Panc1 (cell line): ENCODE results near the gene SHISA7.

Source experiments
- POLR2AphosphoS5 ChIP-seq: IDR thresholded peaks from 2 replicates; pipeline ENCODE4 v1.6.1; 2012; ENCODE audit warnings: mild to moderate bottlenecking, low read depth, low read length, moderate library complexity
- TF ChIP-seq, protein P1 (sequence below): fragments of 450-650 bp; IDR thresholded peaks from 2 replicates; pipeline ENCODE4 v1.5.1; 2017; ENCODE audit warnings: mild to moderate bottlenecking
- TF ChIP-seq, protein P2 (sequence below), 2 experiments: IDR thresholded peaks; 2 replicates each; pipeline ENCODE4 v1.6.1; 2011 to 2012; ENCODE audit warnings: low read depth in 2 of 2, control low read depth in 1 of 2, low read length in 1 of 2, mild to moderate bottlenecking in 1 of 2, moderate library complexity in 1 of 2; ENCODE audit not compliant: insufficient read depth in 1 of 2

DNA sequence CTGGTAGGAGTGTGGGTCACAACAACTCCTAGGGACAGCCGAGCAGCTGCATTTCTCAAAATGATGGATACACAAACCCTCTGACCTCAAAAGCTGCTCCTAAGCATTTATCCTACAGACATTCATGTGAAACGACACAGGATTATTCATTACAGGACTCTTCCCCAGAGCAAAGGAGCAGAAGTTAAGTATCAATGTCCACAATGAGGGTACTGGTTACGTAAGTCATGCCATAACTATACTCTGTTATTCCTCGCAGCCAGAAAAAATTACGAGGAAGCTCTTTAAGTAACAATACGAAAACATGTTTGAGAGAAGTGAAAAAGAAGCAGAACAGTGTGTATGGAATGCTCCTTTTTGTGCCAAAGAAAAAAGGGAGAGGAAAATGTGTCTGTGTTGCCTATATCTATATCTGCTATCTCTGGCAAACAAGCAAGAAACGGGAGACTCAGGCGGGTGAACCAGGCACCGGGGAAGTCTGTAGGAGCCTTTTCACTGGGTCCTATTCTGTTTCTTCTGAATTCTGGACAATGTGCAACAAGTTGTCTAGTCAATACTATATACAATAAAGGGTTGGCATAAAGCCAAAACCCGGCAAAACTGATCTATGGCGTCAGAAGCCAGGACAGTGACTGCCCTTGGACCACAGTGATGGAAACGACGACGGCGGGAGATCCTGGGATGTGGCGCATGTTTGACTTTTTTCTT is 17.0 kb upstream of the SHISA7 start:
- TF ChIP-seq, protein P1, sequence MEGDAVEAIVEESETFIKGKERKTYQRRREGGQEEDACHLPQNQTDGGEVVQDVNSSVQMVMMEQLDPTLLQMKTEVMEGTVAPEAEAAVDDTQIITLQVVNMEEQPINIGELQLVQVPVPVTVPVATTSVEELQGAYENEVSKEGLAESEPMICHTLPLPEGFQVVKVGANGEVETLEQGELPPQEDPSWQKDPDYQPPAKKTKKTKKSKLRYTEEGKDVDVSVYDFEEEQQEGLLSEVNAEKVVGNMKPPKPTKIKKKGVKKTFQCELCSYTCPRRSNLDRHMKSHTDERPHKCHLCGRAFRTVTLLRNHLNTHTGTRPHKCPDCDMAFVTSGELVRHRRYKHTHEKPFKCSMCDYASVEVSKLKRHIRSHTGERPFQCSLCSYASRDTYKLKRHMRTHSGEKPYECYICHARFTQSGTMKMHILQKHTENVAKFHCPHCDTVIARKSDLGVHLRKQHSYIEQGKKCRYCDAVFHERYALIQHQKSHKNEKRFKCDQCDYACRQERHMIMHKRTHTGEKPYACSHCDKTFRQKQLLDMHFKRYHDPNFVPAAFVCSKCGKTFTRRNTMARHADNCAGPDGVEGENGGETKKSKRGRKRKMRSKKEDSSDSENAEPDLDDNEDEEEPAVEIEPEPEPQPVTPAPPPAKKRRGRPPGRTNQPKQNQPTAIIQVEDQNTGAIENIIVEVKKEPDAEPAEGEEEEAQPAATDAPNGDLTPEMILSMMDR: no peak
- TF ChIP-seq POLR2AphosphoS5: no peak; the same call in 1 of the 2 replicates
- TF ChIP-seq, protein P2, sequence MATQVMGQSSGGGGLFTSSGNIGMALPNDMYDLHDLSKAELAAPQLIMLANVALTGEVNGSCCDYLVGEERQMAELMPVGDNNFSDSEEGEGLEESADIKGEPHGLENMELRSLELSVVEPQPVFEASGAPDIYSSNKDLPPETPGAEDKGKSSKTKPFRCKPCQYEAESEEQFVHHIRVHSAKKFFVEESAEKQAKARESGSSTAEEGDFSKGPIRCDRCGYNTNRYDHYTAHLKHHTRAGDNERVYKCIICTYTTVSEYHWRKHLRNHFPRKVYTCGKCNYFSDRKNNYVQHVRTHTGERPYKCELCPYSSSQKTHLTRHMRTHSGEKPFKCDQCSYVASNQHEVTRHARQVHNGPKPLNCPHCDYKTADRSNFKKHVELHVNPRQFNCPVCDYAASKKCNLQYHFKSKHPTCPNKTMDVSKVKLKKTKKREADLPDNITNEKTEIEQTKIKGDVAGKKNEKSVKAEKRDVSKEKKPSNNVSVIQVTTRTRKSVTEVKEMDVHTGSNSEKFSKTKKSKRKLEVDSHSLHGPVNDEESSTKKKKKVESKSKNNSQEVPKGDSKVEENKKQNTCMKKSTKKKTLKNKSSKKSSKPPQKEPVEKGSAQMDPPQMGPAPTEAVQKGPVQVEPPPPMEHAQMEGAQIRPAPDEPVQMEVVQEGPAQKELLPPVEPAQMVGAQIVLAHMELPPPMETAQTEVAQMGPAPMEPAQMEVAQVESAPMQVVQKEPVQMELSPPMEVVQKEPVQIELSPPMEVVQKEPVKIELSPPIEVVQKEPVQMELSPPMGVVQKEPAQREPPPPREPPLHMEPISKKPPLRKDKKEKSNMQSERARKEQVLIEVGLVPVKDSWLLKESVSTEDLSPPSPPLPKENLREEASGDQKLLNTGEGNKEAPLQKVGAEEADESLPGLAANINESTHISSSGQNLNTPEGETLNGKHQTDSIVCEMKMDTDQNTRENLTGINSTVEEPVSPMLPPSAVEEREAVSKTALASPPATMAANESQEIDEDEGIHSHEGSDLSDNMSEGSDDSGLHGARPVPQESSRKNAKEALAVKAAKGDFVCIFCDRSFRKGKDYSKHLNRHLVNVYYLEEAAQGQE (IDR thresholded peaks at IDR 0.05; ENCODE audit: insufficient read depth in 1 of 2, low read depth in 2 of 2, low read length in 1 of 2): no peak
